NCI-H526 (cell line): ENCODE data around the gene SCFD2.
A peak's percentile ranks its signal among the peaks of the same experiment; 100 is the strongest.
"Not testable (repeated sequence)": the region's sequence is repeated elsewhere in the genome, so short reads cannot be mapped to it uniquely, and the experiment has no call there.

ENCODE experiments used
- DNase-seq, 2 experiments: peaks; one replicate each; lab custom pipeline; 2025; lab: John Stamatoyannopoulos, UW

The SCFD2 gene

GRCh38 chr4:53346392-53346791 is 19.5 kb downstream of the SCFD2 start:
- not testable (repeated sequence) for DNase-seq

GRCh38 chr4:53340145-53340544 is 25.7 kb downstream of the SCFD2 start:
- not testable (repeated sequence) for DNase-seq

- not testable (repeated sequence) for DNase-seq
Measured at GRCh38 chr4:53334916-53335315, 30.9 kb downstream of the SCFD2 start.

GRCh38 chr4:53326535-53326934 is 39.3 kb downstream of the SCFD2 start:
- peak; percentile 12 to 26 for DNase-seq

GRCh38 chr4:53322696-53323095 is 43.2 kb downstream of the SCFD2 start:
- no peak for DNase-seq

GRCh38 chr4:53321984-53322289 is 43.9 kb downstream of the SCFD2 start:
- no peak for DNase-seq

GRCh38 chr4:53321151-53321983 is 44.5 kb downstream of the SCFD2 start:
- DNase-seq = no peak

- DNase-seq = no peak
Measured at GRCh38 chr4:53315300-53315699, 50.6 kb downstream of the SCFD2 start.

GRCh38 chr4:53314252-53314651 is 51.6 kb downstream of the SCFD2 start:
- DNase-seq = no peak

- DNase-seq = peak; percentile 12 to 48
Measured at GRCh38 chr4:53313510-53313909, 52.4 kb downstream of the SCFD2 start.

GRCh38 chr4:53309321-53310040 is 56.4 kb downstream of the SCFD2 start:
- no peak for DNase-seq

- peak in 1 of 2 experiments; percentile 3 for DNase-seq
Measured at GRCh38 chr4:53307819-53308780, 57.8 kb downstream of the SCFD2 start.

- DNase-seq = no peak
Measured at GRCh38 chr4:53307210-53307609, 58.7 kb downstream of the SCFD2 start.

GRCh38 chr4:53306729-53307128 is 59.1 kb downstream of the SCFD2 start:
- no peak for DNase-seq

- not testable (repeated sequence) for DNase-seq
Measured at GRCh38 chr4:53292209-53292608, 73.7 kb downstream of the SCFD2 start.

- DNase-seq = no peak
Measured at GRCh38 chr4:53281438-53281837, 84.4 kb downstream of the SCFD2 start.

- no peak for DNase-seq
Measured at GRCh38 chr4:53280846-53281245, 85.0 kb downstream of the SCFD2 start.

GRCh38 chr4:53274609-53275268 is 91.1 kb downstream of the SCFD2 start:
- DNase-seq = no peak

- no peak for DNase-seq
Measured at GRCh38 chr4:53273726-53274125, 92.1 kb downstream of the SCFD2 start.

GRCh38 chr4:53267026-53267425 is 98.8 kb downstream of the SCFD2 start:
- no peak for DNase-seq

- not testable (repeated sequence) for DNase-seq
Measured at GRCh38 chr4:53255986-53256385, 109.9 kb downstream of the SCFD2 start.

GRCh38 chr4:53240573-53240972 is 125.3 kb downstream of the SCFD2 start:
- DNase-seq = no peak
